Measurements from ENCODE around the gene WFIKKN2.

WFIKKN2 gene

DNA sequence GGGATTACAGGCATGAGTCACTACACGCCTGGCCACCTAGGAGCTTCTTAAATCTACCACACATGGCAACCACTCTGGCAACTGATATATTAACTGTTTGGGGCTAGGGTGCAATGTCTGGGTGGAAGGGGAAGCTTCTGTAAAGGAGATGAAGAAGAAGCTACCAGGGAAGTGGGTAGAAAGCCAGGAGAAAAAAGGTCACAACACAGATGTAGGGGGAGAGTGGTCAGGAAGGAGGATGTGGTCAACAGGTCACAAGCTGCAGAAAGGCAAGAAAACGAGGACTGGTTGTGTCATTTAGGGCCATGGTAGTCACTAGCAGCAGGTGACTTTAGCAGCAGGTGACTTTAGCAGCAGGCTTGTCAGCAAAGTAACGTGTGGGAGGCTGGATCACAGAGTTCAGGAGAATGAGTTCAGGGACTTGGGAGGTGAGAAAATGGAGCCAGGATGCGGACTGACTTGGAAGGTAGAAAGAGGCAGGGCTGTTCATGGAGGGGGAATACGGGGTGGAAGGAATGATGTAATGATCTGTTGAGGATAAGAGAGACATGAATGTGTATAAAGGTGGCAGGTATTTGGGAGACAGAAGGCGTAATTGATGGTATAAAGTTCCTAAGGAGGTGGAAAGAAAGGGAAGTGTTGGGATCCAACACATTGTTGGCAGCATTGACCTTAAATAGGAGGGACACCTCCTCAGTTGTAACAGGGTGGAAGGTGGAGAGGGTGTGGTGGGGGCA is 16.3 kb upstream of the WFIKKN2 start:
- DNase-seq (ENCODE audit: low spot score in 2 of 2) = no peak
- H3K4me1 Mint-ChIP-seq = peaks cover 3% of the 10 kb centered on the region
- H3K27me3 Mint-ChIP-seq = peaks cover 26% of the 10 kb centered on the region
- H3K9me3 Mint-ChIP-seq = peaks cover 4% of the 10 kb centered on the region
- H3K27ac Mint-ChIP-seq = no peak overlapping the region
- H3K4me3 Mint-ChIP-seq = no peak overlapping the region
- H3K36me3 Mint-ChIP-seq = no peaks in the 10 kb centered on the region
- no peak for ATAC-seq (ENCODE audit: low read depth)

DNA sequence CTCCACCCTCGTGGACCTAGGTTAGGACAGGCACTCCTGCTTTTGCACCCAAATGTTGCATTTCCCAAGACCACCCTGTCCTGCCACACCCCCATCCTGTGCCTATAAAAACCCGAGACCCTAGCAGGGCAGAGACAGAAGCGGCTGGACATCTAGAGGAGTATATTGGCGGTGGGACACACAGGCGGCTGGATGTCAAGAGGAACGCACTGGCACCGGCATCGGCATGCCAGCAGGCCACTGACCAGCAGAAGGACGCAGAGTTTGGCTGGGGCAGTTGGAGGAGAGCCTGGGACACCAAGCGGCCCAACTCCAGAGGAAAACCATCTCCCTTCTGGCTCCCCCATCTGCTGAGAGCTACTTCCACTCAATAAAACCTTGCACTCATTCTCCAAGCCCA is 14.7 kb upstream of the WFIKKN2 start:
- H3K27me3 Mint-ChIP-seq = peaks cover 23% of the 10 kb centered on the region
- peaks cover 3% of the 10 kb centered on the region for H3K9me3 Mint-ChIP-seq
- H3K4me1 Mint-ChIP-seq = peaks cover 3% of the 10 kb centered on the region
- H3K36me3 Mint-ChIP-seq = no peaks in the 10 kb centered on the region
- no peak overlapping the region for H3K27ac Mint-ChIP-seq
- no peak for DNase-seq (ENCODE audit: low spot score in 2 of 2)
- H3K4me3 Mint-ChIP-seq = no peak overlapping the region
- no peak for ATAC-seq (ENCODE audit: low read depth)

DNA sequence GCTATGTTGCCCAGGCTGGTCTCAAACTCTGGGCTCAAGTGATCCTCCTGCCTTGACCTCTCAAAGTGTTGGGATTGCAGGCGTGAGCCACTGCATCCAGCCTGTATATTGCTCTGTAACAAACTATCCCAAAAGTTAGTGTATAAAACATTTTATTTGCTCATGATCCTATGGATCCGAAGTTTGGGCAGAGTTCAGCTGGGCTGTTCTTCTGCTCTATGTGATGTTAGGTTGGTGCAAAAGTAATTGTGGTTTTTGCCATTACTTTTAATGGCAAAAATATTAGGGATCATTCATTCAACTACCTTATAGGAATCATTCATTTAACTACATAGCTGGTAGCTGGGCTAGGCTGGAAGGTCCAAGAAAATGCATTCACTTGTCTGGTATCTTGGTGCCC is 12.8 kb upstream of the WFIKKN2 start:
- Mint-ChIP-seq H3K36me3 (no peaks in the 10 kb centered on the region), H3K4me1 (peaks cover 3% of the 10 kb centered on the region), H3K4me3 (no peak overlapping the region), H3K27ac (no peak overlapping the region), H3K27me3 (peaks cover 20% of the 10 kb centered on the region), H3K9me3 (peaks cover 3% of the 10 kb centered on the region)
- DNase-seq (ENCODE audit: low spot score in 2 of 2) = no peak
- no peak for ATAC-seq (ENCODE audit: low read depth)

DNA sequence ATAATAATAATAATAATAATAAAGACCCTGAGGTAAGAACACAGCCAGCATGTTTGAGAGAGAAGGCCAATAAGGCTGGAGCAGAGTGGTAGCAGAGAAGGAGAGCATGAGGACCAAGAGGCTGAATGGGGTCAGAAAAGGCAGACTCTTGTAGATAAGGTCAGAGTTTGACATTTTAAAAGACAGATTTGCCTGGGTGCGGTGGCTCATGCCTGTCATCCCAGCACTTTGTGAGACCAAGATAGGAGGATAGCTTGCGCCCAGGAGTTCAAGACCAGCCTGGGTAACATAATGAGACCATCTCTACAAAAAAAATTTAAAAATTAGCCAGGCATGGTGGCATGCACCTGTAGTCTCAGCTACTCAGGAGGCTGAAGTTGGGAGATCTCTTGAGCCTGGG is 11.0 kb upstream of the WFIKKN2 start:
- Mint-ChIP-seq H3K9me3 (peaks cover 3% of the 10 kb centered on the region), H3K27ac (no peak overlapping the region), H3K36me3 (no peaks in the 10 kb centered on the region), H3K27me3 (peaks cover 12% of the 10 kb centered on the region), H3K4me1 (no peaks in the 10 kb centered on the region), H3K4me3 (no peak overlapping the region)
- DNase-seq (ENCODE audit: low spot score in 2 of 2) (no peak), ATAC-seq (ENCODE audit: low read depth) (no peak)

DNA sequence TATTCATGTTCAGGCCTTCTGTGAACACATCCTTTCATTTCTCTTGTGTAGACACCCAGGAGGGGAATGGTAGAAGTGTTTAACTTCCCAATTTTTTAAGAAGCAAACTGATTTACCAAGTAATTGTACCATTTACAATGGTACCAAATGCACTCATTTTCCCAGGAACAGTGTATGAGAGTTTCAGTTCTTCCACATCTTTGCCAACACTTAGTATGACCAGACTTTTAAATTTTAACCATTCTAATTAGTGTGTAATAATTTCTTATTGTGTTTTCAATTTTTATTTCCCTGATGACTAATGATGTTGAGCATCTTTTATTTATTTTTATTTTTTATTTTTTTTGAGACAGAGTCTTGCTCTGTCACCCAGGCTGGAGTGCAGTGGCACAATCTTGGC is 10.2 kb upstream of the WFIKKN2 start:
- Mint-ChIP-seq H3K27ac (no peak overlapping the region), H3K27me3 (peaks cover 15% of the 10 kb centered on the region)
- no peak for ATAC-seq (ENCODE audit: low read depth)

DNA sequence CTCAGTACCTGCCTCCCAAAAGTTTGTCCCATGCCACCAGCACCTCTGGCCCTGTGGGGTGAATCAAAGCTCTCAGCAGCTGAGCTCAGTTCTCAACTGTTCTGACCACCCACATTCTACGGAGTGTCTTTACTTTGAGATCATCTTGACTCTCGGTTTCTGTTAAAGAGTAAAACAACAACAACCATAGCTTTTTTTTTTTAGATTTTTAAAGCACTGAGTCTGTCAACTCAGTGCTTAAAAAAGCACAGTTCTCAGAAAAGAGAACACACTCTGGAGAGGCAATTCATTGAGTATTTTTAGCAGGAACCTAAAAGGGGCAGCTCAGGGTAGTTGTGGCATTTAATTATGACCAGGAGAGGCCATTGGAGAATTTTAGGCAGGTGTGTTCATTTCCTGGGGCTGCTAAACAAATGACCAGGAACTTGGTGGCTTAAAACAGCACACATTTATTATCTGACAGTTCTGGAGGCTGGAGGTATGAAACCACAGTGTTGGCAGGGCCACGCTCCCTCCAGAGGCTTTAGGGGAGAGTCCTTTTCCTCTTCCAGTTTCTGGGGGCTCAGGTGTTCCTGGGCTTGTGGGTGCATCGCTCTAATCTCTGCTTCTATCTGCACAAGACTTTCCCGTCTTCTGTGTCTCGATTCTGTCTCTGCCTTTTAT is 6.7 kb upstream of the WFIKKN2 start:
- Mint-ChIP-seq H3K27me3 (peaks cover 17% of the 10 kb centered on the region), H3K4me3 (no peak overlapping the region), H3K36me3 (no peaks in the 10 kb centered on the region), H3K9me3 (peaks cover 2% of the 10 kb centered on the region), H3K27ac (no peak overlapping the region), H3K4me1 (no peaks in the 10 kb centered on the region)
- DNase-seq (ENCODE audit: low spot score in 2 of 2) (no peak), ATAC-seq (ENCODE audit: low read depth) (no peak)

More for the DNA sequence above, 10.2 kb upstream of the WFIKKN2 start:
- no peak for DNase-seq (ENCODE audit: low spot score in 2 of 2)
- Mint-ChIP-seq H3K36me3 (no peaks in the 10 kb centered on the region), H3K9me3 (peaks cover 3% of the 10 kb centered on the region), H3K4me3 (no peak overlapping the region), H3K4me1 (no peaks in the 10 kb centered on the region)

DNA sequence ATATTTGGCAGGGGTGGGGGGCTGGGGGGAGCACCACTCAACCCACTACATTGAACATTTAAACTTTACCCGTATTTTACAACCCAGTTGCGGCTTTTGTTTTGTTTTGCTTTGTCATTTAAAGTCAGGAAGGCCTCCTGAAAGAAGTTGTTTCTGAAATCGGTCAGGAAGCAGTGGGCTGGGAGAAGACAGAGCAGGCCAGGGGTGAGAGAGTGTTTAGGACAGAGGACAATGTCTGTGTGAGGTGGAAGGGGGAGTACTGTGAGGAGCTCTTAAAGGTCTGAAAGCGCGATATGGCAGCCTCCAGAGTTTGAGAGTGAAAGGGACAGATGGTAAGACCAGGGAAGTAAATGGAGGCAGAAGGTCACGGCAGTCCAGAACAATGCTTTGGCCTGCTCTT is 6.1 kb upstream of the WFIKKN2 start:
- H3K36me3 Mint-ChIP-seq = no peaks in the 10 kb centered on the region
- H3K4me3 Mint-ChIP-seq = no peak overlapping the region
- H3K27me3 Mint-ChIP-seq = peaks cover 15% of the 10 kb centered on the region
- no peak for DNase-seq (ENCODE audit: low spot score in 2 of 2)
- H3K4me1 Mint-ChIP-seq = no peaks in the 10 kb centered on the region
- no peak overlapping the region for H3K27ac Mint-ChIP-seq
- no peak for ATAC-seq (ENCODE audit: low read depth)
- H3K9me3 Mint-ChIP-seq = no peaks in the 10 kb centered on the region

DNA sequence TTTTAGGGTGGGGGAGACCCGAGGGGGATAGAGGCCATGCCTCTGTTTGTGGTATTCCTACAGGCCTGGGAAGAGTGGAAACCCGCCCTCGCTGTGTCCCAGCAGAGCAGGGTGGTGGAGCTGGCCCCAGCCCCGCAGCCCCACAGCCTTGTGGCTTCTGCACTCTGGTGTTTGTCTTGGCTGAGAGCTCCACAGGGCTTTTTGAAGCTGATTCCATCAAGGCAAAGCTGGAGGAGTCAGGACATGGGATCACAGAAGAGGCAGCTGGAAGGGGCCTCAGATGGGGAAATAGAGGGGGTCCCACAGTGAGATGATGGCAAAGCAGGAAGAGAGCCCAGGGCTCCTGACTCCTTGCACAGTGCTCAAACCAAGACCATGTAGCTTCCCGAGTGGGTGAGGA is 5.0 kb upstream of the WFIKKN2 start:
- no peaks in the 10 kb centered on the region for H3K36me3 Mint-ChIP-seq
- H3K4me1 Mint-ChIP-seq = no peaks in the 10 kb centered on the region
- peaks cover 19% of the 10 kb centered on the region for H3K27me3 Mint-ChIP-seq
- H3K9me3 Mint-ChIP-seq = no peaks in the 10 kb centered on the region
- H3K4me3 Mint-ChIP-seq = no peak overlapping the region
- ATAC-seq (ENCODE audit: low read depth) = no peak
- DNase-seq (ENCODE audit: low spot score in 2 of 2) = no peak
- no peak overlapping the region for H3K27ac Mint-ChIP-seq

DNA sequence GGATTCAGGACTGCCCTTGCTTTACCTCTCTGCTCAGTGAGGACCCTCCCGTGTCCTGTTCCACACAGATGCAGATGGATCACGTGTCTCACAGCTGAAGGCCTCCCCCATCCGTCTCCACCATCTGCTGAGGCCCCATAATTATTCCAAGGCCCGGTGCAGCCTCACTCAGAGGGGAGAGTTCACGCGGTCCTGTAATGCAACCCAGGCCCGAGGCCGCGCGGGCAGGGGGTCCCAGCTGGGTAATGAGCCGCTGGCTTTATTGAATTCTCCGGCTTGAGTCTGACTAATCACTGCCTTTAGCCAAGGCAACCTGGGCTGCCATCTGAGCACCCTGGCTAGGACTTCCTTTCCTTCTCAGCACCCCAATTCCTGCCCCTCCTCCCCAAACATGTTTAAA is 4.4 kb upstream of the WFIKKN2 start:
- DNase-seq (ENCODE audit: low spot score in 2 of 2) (no peak), ATAC-seq (ENCODE audit: low read depth) (no peak)
- Mint-ChIP-seq H3K9me3 (no peaks in the 10 kb centered on the region), H3K27ac (no peak overlapping the region), H3K4me3 (no peak overlapping the region), H3K36me3 (no peaks in the 10 kb centered on the region), H3K4me1 (no peaks in the 10 kb centered on the region), H3K27me3 (peaks cover 19% of the 10 kb centered on the region)

DNA sequence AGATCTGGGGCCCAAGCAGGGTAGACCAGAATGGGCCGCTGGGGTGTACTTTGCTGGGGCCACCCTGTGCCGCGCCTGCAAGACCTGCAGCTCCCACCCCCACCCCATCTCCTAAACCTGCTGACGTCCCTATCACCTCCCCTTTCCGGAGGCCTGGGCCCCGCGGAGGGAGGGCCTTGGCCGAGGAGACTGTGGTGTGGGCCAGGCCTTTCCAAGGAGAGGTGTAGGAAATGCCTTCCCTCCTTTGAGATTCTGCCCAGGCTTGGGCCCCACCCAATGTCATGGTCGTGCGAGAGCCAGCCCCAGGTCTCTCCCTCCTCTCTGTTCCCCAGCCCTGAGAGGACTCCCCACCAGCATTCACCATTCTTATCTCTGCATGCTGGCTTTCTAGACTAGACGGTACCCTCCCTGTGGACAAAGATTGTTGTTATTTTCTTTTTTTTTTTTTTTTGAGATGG is 3.9 kb upstream of the WFIKKN2 start:
- Mint-ChIP-seq H3K4me3 (no peak overlapping the region), H3K27me3 (peaks cover 22% of the 10 kb centered on the region)

DNA sequence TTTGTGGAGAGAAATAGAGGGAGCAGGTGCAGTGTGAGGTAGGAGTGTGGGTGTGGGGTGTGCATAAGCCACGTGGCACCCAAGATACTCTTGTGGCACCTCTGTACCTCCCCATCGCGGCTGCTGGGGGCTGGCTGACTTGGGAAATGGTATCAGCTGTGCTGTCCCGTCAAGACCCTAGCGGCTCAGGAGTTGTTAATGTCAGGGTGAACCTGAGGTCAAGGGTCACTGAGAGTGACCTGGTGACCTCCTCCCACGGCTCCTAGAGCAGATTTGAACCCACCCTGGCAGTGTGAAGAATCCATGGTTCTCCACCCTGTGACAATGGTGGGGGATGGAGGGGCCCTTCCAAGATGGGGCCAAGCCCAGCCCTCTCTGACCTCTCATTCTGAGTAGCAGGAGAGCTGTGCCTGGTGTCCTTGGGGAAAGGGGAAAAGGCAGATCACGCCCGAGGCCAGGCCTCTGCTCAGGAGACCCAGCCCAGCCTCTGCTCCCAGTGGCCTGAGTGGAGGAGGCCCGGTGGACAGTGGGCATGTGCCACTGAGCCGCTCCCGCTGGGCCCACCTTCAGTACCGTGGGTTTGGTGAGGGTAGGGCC is 3.0 kb upstream of the WFIKKN2 start:
- no peak for ATAC-seq (ENCODE audit: low read depth)
- Mint-ChIP-seq H3K27me3 (peaks cover 22% of the 10 kb centered on the region), H3K36me3 (no peaks in the 10 kb centered on the region), H3K4me3 (no peak overlapping the region), H3K9me3 (no peaks in the 10 kb centered on the region), H3K4me1 (no peaks in the 10 kb centered on the region), H3K27ac (no peak overlapping the region)
- no peak for DNase-seq (ENCODE audit: low spot score in 2 of 2)

More for the DNA sequence above, 3.9 kb upstream of the WFIKKN2 start:
- Mint-ChIP-seq H3K4me1 (no peaks in the 10 kb centered on the region), H3K36me3 (no peaks in the 10 kb centered on the region), H3K9me3 (no peaks in the 10 kb centered on the region), H3K27ac (no peak overlapping the region)
- no peak for DNase-seq (ENCODE audit: low spot score in 2 of 2)
- no peak for ATAC-seq (ENCODE audit: low read depth)

DNA sequence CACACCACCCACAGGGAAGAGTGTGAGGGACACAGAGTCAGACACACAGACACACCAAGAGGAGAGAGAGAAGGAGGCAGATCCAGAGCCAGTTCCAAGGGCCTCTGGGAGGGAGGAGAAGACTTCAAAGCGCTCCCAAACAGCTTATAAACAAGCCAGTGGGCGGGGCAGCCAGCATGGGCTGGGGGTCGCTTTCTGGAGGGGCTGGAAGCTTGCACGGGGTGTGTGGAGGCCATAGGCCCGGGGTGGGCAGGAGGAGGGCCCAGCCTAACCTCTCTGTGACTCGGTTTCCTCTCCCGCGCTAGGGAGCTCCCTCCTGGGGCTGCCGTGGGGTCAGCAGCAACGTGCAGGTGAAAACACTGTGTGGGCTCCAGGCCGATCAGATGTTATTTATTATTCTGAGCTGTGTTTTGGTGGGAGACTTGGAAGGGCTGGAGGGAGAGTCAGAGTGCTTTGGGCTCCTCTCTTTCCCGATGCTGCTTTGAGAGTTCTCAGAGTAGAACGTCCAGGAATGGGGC is 2.5 kb upstream of the WFIKKN2 start:
- Mint-ChIP-seq H3K36me3 (no peaks in the 10 kb centered on the region), H3K9me3 (no peaks in the 10 kb centered on the region), H3K27ac (no peak overlapping the region), H3K4me1 (no peaks in the 10 kb centered on the region), H3K4me3 (no peak overlapping the region), H3K27me3 (peaks cover 22% of the 10 kb centered on the region)
- ATAC-seq (ENCODE audit: low read depth) (no peak), DNase-seq (ENCODE audit: low spot score in 2 of 2) (no peak)

DNA sequence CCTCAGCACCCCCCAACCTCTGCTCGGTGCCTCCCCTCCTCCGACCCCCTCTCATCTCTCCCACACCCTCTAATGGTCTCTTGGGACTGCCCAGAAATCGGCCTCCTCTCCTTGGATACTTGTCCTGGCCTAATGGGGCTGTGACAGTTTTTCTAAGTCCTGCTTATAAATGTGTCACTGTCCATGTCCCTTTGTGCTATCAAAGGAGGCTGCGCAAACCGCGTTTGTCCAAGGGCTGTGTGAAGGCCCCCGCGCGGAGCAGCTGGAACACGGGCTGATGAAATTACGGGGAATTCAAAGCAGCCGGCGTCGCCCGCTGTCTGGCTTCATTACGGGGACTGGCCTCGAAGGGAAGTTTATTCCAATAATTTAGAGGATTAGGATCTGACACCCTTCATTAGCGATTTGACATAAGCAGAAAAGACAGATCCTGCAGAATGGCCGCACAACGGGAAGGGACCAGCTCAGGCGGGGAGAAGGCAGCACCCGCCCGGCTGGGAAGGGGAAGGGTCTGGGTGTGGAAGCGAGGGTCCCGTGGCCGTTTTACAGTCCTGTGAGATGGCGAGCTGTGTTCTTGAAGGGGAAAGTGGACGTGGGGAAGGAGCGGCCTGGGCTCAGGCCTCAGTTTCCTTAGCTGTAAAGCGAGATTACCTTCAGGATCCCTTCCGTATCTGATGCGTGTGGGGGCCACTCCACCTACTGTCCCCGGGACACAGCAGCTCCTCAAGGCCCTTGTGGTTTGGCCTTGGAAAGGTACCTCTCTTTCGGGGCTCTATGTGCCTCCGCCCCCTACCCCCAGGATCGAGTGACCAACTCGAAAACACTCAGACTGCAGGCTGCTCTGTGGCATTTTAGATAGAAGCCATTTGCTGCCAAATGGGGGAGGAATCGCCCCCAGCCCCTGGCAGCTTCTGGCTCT is 1.6 kb upstream of the WFIKKN2 start:
- H3K27ac Mint-ChIP-seq = no peak overlapping the region
- DNase-seq (ENCODE audit: low spot score in 2 of 2) (no peak), ATAC-seq (ENCODE audit: low read depth) (no peak)
- H3K27me3 Mint-ChIP-seq = peaks cover 22% of the 10 kb centered on the region
- no peaks in the 10 kb centered on the region for H3K9me3 Mint-ChIP-seq
- no peak overlapping the region for H3K4me3 Mint-ChIP-seq
- H3K4me1 Mint-ChIP-seq = no peaks in the 10 kb centered on the region
- no peaks in the 10 kb centered on the region for H3K36me3 Mint-ChIP-seq
